ENCODE data around the gene FCMR. TPM values are rescaled to one million over a fixed set of nuclear protein-coding genes. Genes with fewer than 3 reads are reported as not detected.

FCMR gene
- total and polyA plus RNA-seq, 2 experiments from 2014 or later, result 1.2 to 2.3 TPM

DNA sequence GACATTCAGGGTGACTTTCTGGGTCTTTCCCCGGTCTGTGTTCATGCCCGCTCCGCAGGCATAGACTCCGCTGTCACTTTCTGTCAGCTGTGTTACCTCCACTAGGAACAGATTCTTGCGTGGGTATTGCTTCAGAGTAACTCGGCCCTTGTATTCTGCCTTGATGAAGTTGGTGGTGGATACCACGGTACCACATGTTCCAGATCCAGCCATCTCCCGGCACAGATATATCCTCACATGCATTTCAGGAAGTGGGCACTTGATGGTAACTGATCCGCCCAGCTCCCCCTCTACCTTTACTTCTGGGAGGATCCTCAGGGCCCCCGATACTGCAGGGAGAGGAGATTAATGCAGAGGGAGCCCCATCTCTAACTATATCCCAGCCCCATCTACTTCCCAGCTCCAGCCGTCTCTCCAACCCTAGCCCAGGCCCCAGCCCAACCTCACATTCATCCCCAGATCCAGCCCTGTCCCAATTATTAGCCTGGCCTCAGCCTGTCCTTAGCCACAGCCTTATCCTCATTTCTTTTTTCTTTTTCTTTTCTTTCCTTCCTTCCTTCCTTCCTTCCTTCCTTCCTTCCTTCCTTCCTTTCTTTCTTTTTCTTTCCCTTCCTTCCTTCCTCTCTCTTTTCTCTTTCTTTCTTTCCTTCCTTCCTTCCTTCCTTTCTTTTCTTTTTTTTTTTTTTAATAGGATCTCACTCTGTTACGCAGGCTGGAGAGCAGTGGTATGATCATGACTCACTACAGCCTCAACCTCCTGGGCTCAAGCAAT, 7.8 kb downstream of the FCMR start:
- H3K79me2 ChIP-seq (ENCODE audit: insufficient read depth), result no peaks in the 10 kb centered on the region

DNA sequence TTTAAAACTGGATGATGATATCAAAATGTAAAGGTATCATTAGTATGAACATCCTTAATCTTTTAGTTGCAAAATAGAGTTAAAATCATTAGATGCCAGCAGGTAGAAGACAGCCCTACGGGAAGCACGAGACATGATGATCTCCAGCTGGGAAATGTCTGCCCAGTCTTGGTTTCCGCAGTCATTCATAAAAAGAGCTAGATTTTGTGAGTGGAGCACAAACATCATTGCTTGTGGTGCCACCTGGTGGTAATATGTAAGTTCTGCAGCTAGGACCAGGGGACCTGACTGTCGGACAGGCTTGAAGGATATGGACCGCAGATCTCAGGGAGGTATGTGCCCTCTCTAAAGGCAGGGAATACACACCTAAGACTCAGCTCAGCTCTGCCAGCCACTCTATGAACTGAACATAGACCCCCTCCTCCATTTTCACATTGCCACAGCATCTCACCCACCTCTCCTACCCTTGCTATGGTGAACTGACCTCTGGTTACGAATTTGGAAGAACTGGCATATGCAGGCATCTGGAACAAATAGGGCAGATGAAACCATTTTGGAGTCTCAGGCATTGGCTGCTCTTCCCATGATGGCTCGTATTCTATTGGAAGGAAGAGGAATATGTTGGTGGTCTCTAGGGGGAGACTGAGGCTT, 9.2 kb downstream of the FCMR start:
- Histone ChIP-seq H4K20me1 (ENCODE audit: insufficient read depth) (no peaks in the 10 kb centered on the region), H3K27ac (no peak overlapping the region), H3K4me3 (no peak overlapping the region), H3K4me1 (ENCODE audit: insufficient read depth) (no peaks in the 10 kb centered on the region; the same call in 1 of the 2 replicates), H3F3A (ENCODE audit: insufficient read depth) (peaks cover 8% of the 10 kb centered on the region; the same call in 1 of the 2 replicates), H3K4me2 (ENCODE audit: unreplicated experiment) (no peak overlapping the region), H3K36me3 (ENCODE audit: low read depth) (no peaks in the 10 kb centered on the region), H3K27me3 (replicated peaks; ENCODE audit: insufficient read depth) (peaks cover 7% of the 10 kb centered on the region; the same call in 1 of the 2 replicates), H3K9me3 (ENCODE audit: low read depth) (no peaks in the 10 kb centered on the region), H3K9me2 (ENCODE audit: insufficient read depth) (no peaks in the 10 kb centered on the region), H3K9ac (no peak overlapping the region), H3K79me2 (ENCODE audit: insufficient read depth) (no peaks in the 10 kb centered on the region), H2AFZ (no peak overlapping the region)
- WGBS, 2 experiments (ENCODE audit: low coverage in 1 of 2, low lambda C conversion rate in 2 of 2, missing lambda C conversion rate in 2 of 2), result 18 to 21% methylated on average over 7 of the region's 7 CpGs
- peak; percentile 84 for DNase-seq
- TF ChIP-seq EZH2phosphoT487 (IDR thresholded peaks at IDR 0.05; ENCODE audit: insufficient read depth, low read depth) (no peak), EZH2 (IDR thresholded peaks at IDR 0.05; ENCODE audit: insufficient read depth, poor library complexity, severe bottlenecking) (no peak)
- in situ Hi-C loops (cut with MboI), result loop anchor here (5.0 kb wide), 1 partner anchor 175 kb away; no protein-coding TSS in a partner anchor

More for the DNA sequence above, 7.8 kb downstream of the FCMR start:
- H3K27ac ChIP-seq, result no peak overlapping the region
- no peaks in the 10 kb centered on the region for H3K9me2 ChIP-seq (ENCODE audit: insufficient read depth)
- TF ChIP-seq EZH2 (IDR thresholded peaks at IDR 0.05; ENCODE audit: insufficient read depth, poor library complexity, severe bottlenecking), result no peak
- no peak for TF ChIP-seq EZH2phosphoT487 (IDR thresholded peaks at IDR 0.05; ENCODE audit: insufficient read depth, low read depth)
- no peak overlapping the region for H3K4me3 ChIP-seq
- peaks cover 8% of the 10 kb centered on the region; the same call in 1 of the 2 replicates for H3F3A ChIP-seq (ENCODE audit: insufficient read depth)
- no peaks in the 10 kb centered on the region; the same call in 1 of the 2 replicates for H3K4me1 ChIP-seq (ENCODE audit: insufficient read depth)
- H3K27me3 ChIP-seq (replicated peaks; ENCODE audit: insufficient read depth), result peaks cover 7% of the 10 kb centered on the region; the same call in 1 of the 2 replicates
- H3K36me3 ChIP-seq (ENCODE audit: low read depth), result no peaks in the 10 kb centered on the region
- H3K9ac ChIP-seq, result no peak overlapping the region
- no peak for DNase-seq
- H3K4me2 ChIP-seq (ENCODE audit: unreplicated experiment), result no peak overlapping the region
- no peaks in the 10 kb centered on the region for H3K9me3 ChIP-seq (ENCODE audit: low read depth)
- no peaks in the 10 kb centered on the region for H4K20me1 ChIP-seq (ENCODE audit: insufficient read depth)
- 80 to 82% methylated on average over 12 of the region's 12 CpGs for WGBS, 2 experiments (ENCODE audit: low coverage in 1 of 2, low lambda C conversion rate in 2 of 2, missing lambda C conversion rate in 2 of 2)
- H2AFZ ChIP-seq, result no peak overlapping the region
- in situ Hi-C loops (cut with MboI), result loop anchor here (5.0 kb wide), 1 partner anchor 177 kb away; no protein-coding TSS in a partner anchor

GRCh38 chr1:206911064-206911663, 10.6 kb downstream of the FCMR start:
- peak; percentile 81 for DNase-seq
- TF ChIP-seq EZH2phosphoT487 (IDR thresholded peaks at IDR 0.05; ENCODE audit: insufficient read depth, low read depth), result no peak
- no peak for TF ChIP-seq EZH2 (IDR thresholded peaks at IDR 0.05; ENCODE audit: insufficient read depth, poor library complexity, severe bottlenecking)
- no peak overlapping the region for H3K27ac ChIP-seq
- H3K4me1 ChIP-seq (ENCODE audit: insufficient read depth), result no peaks in the 10 kb centered on the region; the same call in 1 of the 2 replicates
- H4K20me1 ChIP-seq (ENCODE audit: insufficient read depth), result no peaks in the 10 kb centered on the region
- H3K4me3 ChIP-seq, result no peak overlapping the region
- peaks cover 12% of the 10 kb centered on the region; the same call in 1 of the 2 replicates for H3F3A ChIP-seq (ENCODE audit: insufficient read depth)
- H3K9me2 ChIP-seq (ENCODE audit: insufficient read depth), result no peaks in the 10 kb centered on the region
- no peaks in the 10 kb centered on the region for H3K9me3 ChIP-seq (ENCODE audit: low read depth)
- H3K27me3 ChIP-seq (replicated peaks; ENCODE audit: insufficient read depth), result peaks cover 7% of the 10 kb centered on the region; the same call in 1 of the 2 replicates
- no peak overlapping the region for H2AFZ ChIP-seq
- in situ Hi-C loops (cut with MboI), result loop anchor here (5.0 kb wide), 1 partner anchor 174 kb away; no protein-coding TSS in a partner anchor
- no peak overlapping the region for H3K4me2 ChIP-seq (ENCODE audit: unreplicated experiment)
- no peaks in the 10 kb centered on the region for H3K36me3 ChIP-seq (ENCODE audit: low read depth)
- 0 to 3% methylated on average over 1 of the region's 1 CpG for WGBS, 2 experiments (ENCODE audit: low coverage in 1 of 2, low lambda C conversion rate in 2 of 2, missing lambda C conversion rate in 2 of 2)
- no peak overlapping the region for H3K9ac ChIP-seq
- no peaks in the 10 kb centered on the region for H3K79me2 ChIP-seq (ENCODE audit: insufficient read depth)

- Histone ChIP-seq H3K79me2 (ENCODE audit: insufficient read depth) (no peaks in the 10 kb centered on the region), H3K9me2 (ENCODE audit: insufficient read depth) (no peaks in the 10 kb centered on the region), H3K4me1 (ENCODE audit: insufficient read depth) (peaks cover 8% of the 10 kb centered on the region), H3K9ac (peak overlapping the region; percentile 55), H3K27ac (no peak overlapping the region), H2AFZ (peak overlapping the region; percentile 76), H4K20me1 (ENCODE audit: insufficient read depth) (no peaks in the 10 kb centered on the region), H3K4me2 (ENCODE audit: unreplicated experiment) (peak overlapping the region; percentile 73), H3F3A (ENCODE audit: insufficient read depth) (peaks cover 22% of the 10 kb centered on the region), H3K9me3 (ENCODE audit: low read depth) (no peaks in the 10 kb centered on the region), H3K4me3 (peak overlapping the region; percentile 69), H3K36me3 (ENCODE audit: low read depth) (no peaks in the 10 kb centered on the region), H3K27me3 (replicated peaks; ENCODE audit: insufficient read depth) (0 out of 2 replicates have a peak, but pooled peaks cover 7% of the 10 kb centered on the region)
- in situ Hi-C loops (cut with MboI), result loop anchor here (5.0 kb wide), 1 partner anchor 173 kb away; no protein-coding TSS in a partner anchor
- no peak for DNase-seq
- WGBS, 2 experiments (ENCODE audit: low coverage in 1 of 2, low lambda C conversion rate in 2 of 2, missing lambda C conversion rate in 2 of 2), result 23 to 30% methylated on average over 13 to 14 of the region's 14 CpGs
- TF ChIP-seq EZH2phosphoT487 (IDR thresholded peaks at IDR 0.05; ENCODE audit: insufficient read depth, low read depth) (no peak), EZH2 (IDR thresholded peaks at IDR 0.05; ENCODE audit: insufficient read depth, poor library complexity, severe bottlenecking) (no peak)
These were observed 11.8 kb downstream of the FCMR start for GRCh38 chr1:206909883-206910318.
